IMR-90 (cell line): ENCODE measurements around the gene PYDC1. TPM values are rescaled to one million over a fixed set of nuclear protein-coding genes. Genes with fewer than 3 reads are reported as not detected.

Experiments
- ATAC-seq: fragments of 200-7000 bp; cut with Tn5 transposase; 2 replicates; pipeline ENCODE4 v1.9.1; 2020; ENCODE audit warnings: low read depth, mild to moderate bottlenecking, moderate library complexity
- BruUV-seq: library from RNA; stranded (reverse); fragments of 400-500 nt; replicated peaks from 2 replicates; lab custom pipeline; 2021; lab: Mats Ljungman, UMichigan
- CTCF ChIA-PET: fragments of 300-600 bp; formaldehyde crosslinking; extraction: SDS; loops from one replicate; lab custom pipeline; 2021; ENCODE audit warnings: antibody characterized with exemption; lab: Yijun Ruan, JAX
- POLR2A ChIA-PET: fragments of 300-600 bp; sonication (Branson Sonifier 250); formaldehyde crosslinking; loops from one replicate; lab custom pipeline; 2022; ENCODE audit warnings: antibody characterized with exemption; ENCODE audit not compliant: unreplicated experiment; lab: Charles Lee
- DNase-seq: peaks from one replicate; pipeline ENCODE4 v3.0.0; 2013
- H2AFZ ChIP-seq: replicated peaks from 2 replicates; pipeline ENCODE3; 2013; ENCODE audit warnings: low read length, mild to moderate bottlenecking; ENCODE audit not compliant: poor library complexity
- H2AK5ac ChIP-seq: 2 replicates; pipeline ENCODE4 v1.6.1; 2013; ENCODE audit warnings: low read depth, low read length, inconsistent platforms
- H2AK9ac ChIP-seq: replicated peaks from 2 replicates; pipeline ENCODE3; 2013; ENCODE audit warnings: mild to moderate bottlenecking, low read depth, low read length, moderate library complexity; ENCODE audit not compliant: poor library complexity
- H2BK120ac ChIP-seq: 2 replicates; pipeline ENCODE4 v1.6.1; 2013; ENCODE audit warnings: low read depth, low read length, inconsistent platforms
- H2BK15ac ChIP-seq: 3 replicates; pipeline ENCODE4 v1.6.1; 2013; ENCODE audit warnings: low read depth, low read length, inconsistent platforms
- H2BK20ac ChIP-seq: 2 replicates; pipeline ENCODE4 v1.6.1; 2013; ENCODE audit warnings: low read depth, mild to moderate bottlenecking, inconsistent platforms, low read length, moderate library complexity
- H2BK5ac ChIP-seq: 2 replicates; pipeline ENCODE4 v1.6.1; 2013; ENCODE audit warnings: mild to moderate bottlenecking, low read depth, low read length, inconsistent platforms; ENCODE audit not compliant: poor library complexity, severe bottlenecking
- H3K14ac ChIP-seq: replicated peaks from 2 replicates; pipeline ENCODE4 v1.6.1; 2013; ENCODE audit warnings: low read depth, low read length, inconsistent platforms
- H3K18ac ChIP-seq: 2 replicates; pipeline ENCODE4 v1.6.1; 2013; ENCODE audit warnings: low read depth, low read length, control low read depth
- H3K23ac ChIP-seq: 2 replicates; pipeline ENCODE4 v1.6.1; 2013; ENCODE audit warnings: low read depth, low read length, inconsistent platforms
- H3K27ac ChIP-seq: 2 replicates; pipeline ENCODE4 v1.5.1; 2013; ENCODE audit warnings: mild to moderate bottlenecking, control low read depth, low read length; ENCODE audit not compliant: insufficient read depth
- H3K27me3 ChIP-seq: 2 replicates; pipeline ENCODE4 v1.6.1; 2013; ENCODE audit warnings: low read length; ENCODE audit not compliant: control insufficient read depth, insufficient read depth
- H3K36me3 ChIP-seq: 2 replicates; pipeline ENCODE4 v1.6.1; 2013; ENCODE audit warnings: low read length, mixed read lengths; ENCODE audit not compliant: control insufficient read depth, insufficient read depth
- H3K4ac ChIP-seq: 2 replicates; pipeline ENCODE4 v1.6.1; 2013; ENCODE audit warnings: low read depth, low read length, inconsistent platforms
- H3K4me1 ChIP-seq: 2 replicates; pipeline ENCODE4 v1.6.1; 2013; ENCODE audit warnings: low read length, mixed read lengths; ENCODE audit not compliant: control insufficient read depth, insufficient read depth
- H3K4me2 ChIP-seq: 2 replicates; pipeline ENCODE4 v1.6.1; 2013; ENCODE audit warnings: low read depth, mild to moderate bottlenecking, control low read depth, low read length, moderate library complexity
- H3K4me3 ChIP-seq: 2 replicates; pipeline ENCODE4 v1.5.1; 2013; ENCODE audit warnings: low read depth, mild to moderate bottlenecking, control low read depth, low read length, moderate library complexity; ENCODE audit not compliant: insufficient read depth
- H3K56ac ChIP-seq: 2 replicates; pipeline ENCODE4 v1.6.1; 2013; ENCODE audit warnings: low read length, inconsistent platforms; ENCODE audit not compliant: insufficient read depth; ENCODE audit errors: extremely low read depth
- H3K79me1 ChIP-seq, 2 experiments: 2 replicates each; pipeline ENCODE4 v1.6.1; 2013; ENCODE audit warnings: low read length in 2 of 2, inconsistent platforms in 1 of 2, low read depth in 1 of 2
- H3K9ac ChIP-seq: 2 replicates; pipeline ENCODE4 v1.6.1; 2013; ENCODE audit warnings: low read depth, low read length, control low read depth
- H3K9me1 ChIP-seq: 2 replicates; pipeline ENCODE4 v1.6.1; 2013; ENCODE audit warnings: low read length, inconsistent platforms; ENCODE audit not compliant: insufficient read depth
- H3K9me3 ChIP-seq: 2 replicates; pipeline ENCODE4 v1.6.1; 2013; ENCODE audit warnings: low read length; ENCODE audit not compliant: control insufficient read depth, insufficient read depth
- H4K20me1 ChIP-seq: 2 replicates; pipeline ENCODE4 v1.6.1; 2013; ENCODE audit warnings: low read length, inconsistent platforms; ENCODE audit not compliant: insufficient read depth
- H4K5ac ChIP-seq: 2 replicates; pipeline ENCODE4 v1.6.1; 2013; ENCODE audit warnings: mild to moderate bottlenecking, low read depth, low read length, control low read depth
- H4K8ac ChIP-seq, 2 experiments: 2 replicates each; pipeline ENCODE4 v1.6.1; 2013; ENCODE audit warnings: low read depth in 2 of 2, low read length in 2 of 2, control low read depth in 1 of 2, inconsistent platforms in 1 of 2
- H4K91ac ChIP-seq: 2 replicates; pipeline ENCODE4 v1.6.1; 2013; ENCODE audit warnings: low read depth, low read length, inconsistent platforms; ENCODE audit not compliant: insufficient read depth
- CEBPB ChIP-seq: IDR thresholded peaks from 2 replicates; pipeline ENCODE4 v1.6.1; 2012; ENCODE audit warnings: low read depth, low read length, improper control_type of control experiment
- CHD1 ChIP-seq: IDR thresholded peaks from 2 replicates; pipeline ENCODE4 v1.6.1; 2012; ENCODE audit warnings: low read depth, low read length, improper control_type of control experiment
- CTCF ChIP-seq: conservative IDR thresholded peaks from 2 replicates; pipeline ENCODE4 v1.5.1; 2012; ENCODE audit warnings: mild to moderate bottlenecking, low read depth, low read length, improper control_type of control experiment
- ELK1 ChIP-seq: fragments of 150-350 bp; IDR thresholded peaks from 2 replicates; pipeline ENCODE4 v1.6.1; 2016; ENCODE audit warnings: low read depth, mild to moderate bottlenecking, low read length, moderate library complexity, borderline replicate concordance
- FOS ChIP-seq: fragments of 150-350 bp; IDR thresholded peaks from 2 replicates; pipeline ENCODE4 v1.6.1; 2016; ENCODE audit warnings: low read depth, low read length
- MAFK ChIP-seq: IDR thresholded peaks from 2 replicates; pipeline ENCODE4 v1.6.1; 2012; ENCODE audit warnings: low read depth, low read length, improper control_type of control experiment
- MAZ ChIP-seq: IDR thresholded peaks from 2 replicates; pipeline ENCODE4 v1.6.1; 2012; ENCODE audit warnings: low read depth, mild to moderate bottlenecking, low read length, improper control_type of control experiment, moderate library complexity, borderline replicate concordance
- MXI1 ChIP-seq: IDR thresholded peaks from 2 replicates; pipeline ENCODE4 v1.6.1; 2012; ENCODE audit warnings: low read depth, mild to moderate bottlenecking, low read length, moderate library complexity, borderline replicate concordance
- NFE2L2 ChIP-seq: fragments of 150-350 bp; IDR thresholded peaks from 2 replicates; pipeline ENCODE4 v1.6.1; 2016; ENCODE audit warnings: low read depth, mild to moderate bottlenecking, low read length
- POLR2A ChIP-seq: IDR thresholded peaks from 2 replicates; pipeline ENCODE4 v1.6.1; 2012; ENCODE audit warnings: mild to moderate bottlenecking, low read depth, low read length
- RAD21 ChIP-seq: IDR thresholded peaks from 2 replicates; pipeline ENCODE4 v1.6.1; 2012; ENCODE audit warnings: low read length, improper control_type of control experiment
- RCOR1 ChIP-seq: IDR thresholded peaks from 2 replicates; pipeline ENCODE4 v1.6.1; 2012; ENCODE audit warnings: mild to moderate bottlenecking, low read length, improper control_type of control experiment; ENCODE audit not compliant: insufficient replicate concordance
- RFX5 ChIP-seq: IDR thresholded peaks from 2 replicates; pipeline ENCODE4 v1.8.0; 2012; ENCODE audit warnings: low read depth, mild to moderate bottlenecking, low read length, moderate library complexity
- SMC3 ChIP-seq: fragments of 150-350 bp; IDR thresholded peaks from 2 replicates; pipeline ENCODE4 v1.6.1; 2016; ENCODE audit warnings: low read depth, mild to moderate bottlenecking, antibody characterized with exemption, low read length, moderate library complexity
- USF2 ChIP-seq: fragments of 150-350 bp; IDR thresholded peaks from 2 replicates; pipeline ENCODE4 v1.6.1; 2017; ENCODE audit warnings: mild to moderate bottlenecking, antibody characterized with exemption, low read length, low read depth
- WGBS, 2 experiments: methylation state at CpG; one replicate each; pipeline versions ENCODE4 v1.1.5 to v1.1.7; 2013; ENCODE audit warnings: missing lambda C conversion rate in 2 of 2; ENCODE audit not compliant: insufficient read length in 1 of 2; ENCODE audit errors: extremely low coverage in 2 of 2; 5-methylcytosine and 5-hydroxymethylcytosine counted together
- dilution Hi-C: fragments of 300-500 bp; cut with HindIII; formaldehyde crosslinking; loops from one replicate; pipeline ENCODE4 v1.14.3; 2018; ENCODE audit warnings: low sequenced_read_pairs; ENCODE audit not compliant: unreplicated experiment
- in situ Hi-C: fragments of 300-500 bp; cut with MboI; formaldehyde crosslinking; loops from 3 replicates; pipeline ENCODE4 v1.14.3; 2019; ENCODE audit warnings: low sequenced_read_pairs, inconsistent platforms, mixed read lengths
- intact Hi-C: fragments of 100-400 bp; cut with micrococcal nuclease; formaldehyde crosslinking; loops from 2 replicates; pipeline ENCODE4 v1.10.0; 2022
- polyA plus RNA-seq, 3 experiments: library from polyadenylated mRNA; depleted of rRNA; stranded (reverse); fragments of >200 nt; gene quantifications; 2 replicates each; pipeline ENCODE4 v1.2.3, GENCODE V29; 2012; ENCODE audit warnings: low replicate concordance in 1 of 3
- total RNA-seq: library from RNA; depleted of rRNA; stranded (reverse); fragments of >200 nt; gene quantifications from 2 replicates; pipeline ENCODE4 v1.2.3, GENCODE V29; 2012

Gene PYDC1
- total and polyA plus RNA-seq, 2 of the 4 experiments (the other 2 are of a cell fraction) = not detected

DNA sequence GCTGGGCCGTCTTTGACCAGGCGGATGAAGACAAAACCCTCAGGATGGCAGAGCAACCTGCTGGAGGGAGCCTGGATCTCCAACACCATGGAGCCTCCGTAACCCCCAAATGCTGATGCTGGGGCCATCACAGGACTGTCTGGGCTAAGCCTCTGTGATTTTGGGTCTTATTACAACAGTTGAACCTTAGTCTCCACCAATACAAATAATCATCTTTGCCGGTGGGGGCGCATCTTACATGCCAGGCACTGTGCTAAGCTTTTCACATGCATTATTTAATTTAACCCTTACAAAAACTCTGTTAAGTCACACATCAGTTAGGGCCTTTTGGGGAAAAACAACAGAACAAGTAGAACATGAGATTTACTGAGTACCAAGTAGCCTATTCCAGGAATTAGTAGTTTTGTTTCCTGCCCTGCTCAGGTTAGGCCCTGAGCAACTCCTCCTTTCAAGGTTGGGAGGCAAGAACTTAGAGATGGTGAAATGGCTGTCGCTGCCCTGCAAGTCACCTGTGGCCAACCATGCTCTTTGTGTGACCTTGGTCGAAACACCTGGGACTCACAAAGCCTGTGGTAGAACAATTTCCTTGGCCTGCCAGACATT is 33.9 kb upstream of the PYDC1 start:
- H2BK5ac ChIP-seq = no peak overlapping the region
- no peak overlapping the region for H4K91ac ChIP-seq
- BruUV-seq = no TSS peak
- peaks cover 2% of the 10 kb centered on the region; the same call in 1 of the 2 replicates for H3K27me3 ChIP-seq
- intact Hi-C loops (no loop called here), dilution Hi-C loops (no loop called here), in situ Hi-C loops (no loop called here)
- TF ChIP-seq SMC3 = no peak
- TF ChIP-seq NFE2L2 = no peak
- no peak for TF ChIP-seq CHD1
- no peak for TF ChIP-seq MXI1
- TF ChIP-seq CTCF = no peak
- no peak for TF ChIP-seq MAFK
- TF ChIP-seq RFX5 = no peak
- TF ChIP-seq CEBPB = no peak
- no peak for TF ChIP-seq RAD21
- TF ChIP-seq POLR2A = no peak
- TF ChIP-seq USF2 = no peak
- TF ChIP-seq ELK1 = no peak
- no peak for TF ChIP-seq RCOR1
- no peak for TF ChIP-seq MAZ
- no peak for TF ChIP-seq FOS
- H2BK15ac ChIP-seq = no peak overlapping the region
- H3K27ac ChIP-seq = no peak overlapping the region
- no peaks in the 10 kb centered on the region for H3K9me3 ChIP-seq
- ATAC-seq = no peak
- H3K4me3 ChIP-seq = no peak overlapping the region
- WGBS, 2 experiments = 80% methylated on average over 1 of the region's 7 CpGs; no CpG with 5 or more reads in 1 of the 2 experiments
- CTCF ChIA-PET = no interaction called here
- H3K4me1 ChIP-seq = no peaks in the 10 kb centered on the region
- DNase-seq = no peak
- no peak overlapping the region for H4K8ac ChIP-seq
- no peak overlapping the region for H3K4ac ChIP-seq
- no peak overlapping the region for H2BK120ac ChIP-seq
- H2AFZ ChIP-seq = no peak overlapping the region
- H3K56ac ChIP-seq = no peak overlapping the region
- H3K36me3 ChIP-seq = no peaks in the 10 kb centered on the region
- no peaks in the 10 kb centered on the region; the same call in 1 of the 2 replicates for H3K9me1 ChIP-seq
- H3K14ac ChIP-seq = no peak overlapping the region
- H2AK9ac ChIP-seq = no peak overlapping the region
- no peak overlapping the region for H2BK20ac ChIP-seq
- POLR2A ChIA-PET = no interaction called here
- H3K18ac ChIP-seq = no peak overlapping the region
- no peak overlapping the region for H4K5ac ChIP-seq
- no peak overlapping the region for H3K23ac ChIP-seq
- no peak overlapping the region for H3K9ac ChIP-seq
- no peak overlapping the region for H2AK5ac ChIP-seq
- H3K79me1 ChIP-seq = no peaks in the 10 kb centered on the region
- no peaks in the 10 kb centered on the region for H4K20me1 ChIP-seq
- H3K4me2 ChIP-seq = no peak overlapping the region
